Neuronal stem cell (in vitro differentiated cells): ENCODE data around the gene HOXA7.
A peak's percentile ranks its signal among the peaks of the same experiment; 100 is the strongest.

Experiments used
- DNase-seq: peaks from one replicate; pipeline ENCODE4 v3.0.0-alpha.2; 2013; ENCODE audit warnings: low spot score
- H2AFZ ChIP-seq: one replicate; pipeline ENCODE4 v1.6.1; 2013; ENCODE audit warnings: mild to moderate bottlenecking, low read length, inconsistent platforms
- H2AK5ac ChIP-seq: 2 replicates; pipeline ENCODE4 v1.6.1; 2013; ENCODE audit warnings: low read depth, mild to moderate bottlenecking, inconsistent platforms, low read length, moderate library complexity, mixed read lengths
- H2BK120ac ChIP-seq: 2 replicates; pipeline ENCODE4 v1.6.1; 2013; ENCODE audit warnings: low read depth, mild to moderate bottlenecking, inconsistent platforms, low read length, moderate library complexity, mixed read lengths
- H2BK12ac ChIP-seq: one replicate; pipeline ENCODE4 v1.6.1; 2013; ENCODE audit warnings: low read length, inconsistent platforms
- H2BK15ac ChIP-seq: 2 replicates; pipeline ENCODE4 v1.6.1; 2013; ENCODE audit warnings: mild to moderate bottlenecking, low read length, inconsistent platforms, mixed read lengths
- H2BK5ac ChIP-seq: one replicate; pipeline ENCODE4 v1.6.1; 2013; ENCODE audit warnings: inconsistent platforms, mild to moderate bottlenecking, low read length, moderate library complexity
- H3K14ac ChIP-seq: one replicate; pipeline ENCODE4 v1.6.1; 2013; ENCODE audit warnings: low read length, inconsistent platforms
- H3K18ac ChIP-seq: 2 replicates; pipeline ENCODE4 v1.6.1; 2013; ENCODE audit warnings: low read length, inconsistent platforms
- H3K23ac ChIP-seq: 2 replicates; pipeline ENCODE4 v1.6.1; 2013; ENCODE audit warnings: low read depth, mild to moderate bottlenecking, mixed read lengths, low read length, inconsistent platforms; ENCODE audit not compliant: poor library complexity
- H3K27ac ChIP-seq: replicated peaks from 3 replicates; pipeline ENCODE4 v1.5.1; 2013; ENCODE audit warnings: low read length, inconsistent platforms
- H3K27me3 ChIP-seq, 3 experiments: 2 replicates each; pipeline ENCODE4 v1.6.1; 2013; ENCODE audit warnings: low read length in 3 of 3, mild to moderate bottlenecking in 2 of 3, inconsistent platforms in 1 of 3, low read depth in 1 of 3, mixed read lengths in 1 of 3, moderate library complexity in 1 of 3; ENCODE audit not compliant: control insufficient read depth in 3 of 3, insufficient read depth in 3 of 3
- H3K36me3 ChIP-seq, 2 donors: replicated peaks in 1 of 2; 2 replicates each; pipeline ENCODE4 v1.6.1; 2013; ENCODE audit warnings: low read length in 2 of 2; ENCODE audit not compliant: control insufficient read depth in 2 of 2, insufficient read depth in 2 of 2
- H3K4ac ChIP-seq: 2 replicates; pipeline ENCODE4 v1.6.1; 2013; ENCODE audit warnings: inconsistent platforms, mild to moderate bottlenecking, low read length, moderate library complexity
- H3K4me1 ChIP-seq, 2 donors: 1 replicate in 1 of 2; 2 replicates in 1 of 2; pipeline ENCODE4 v1.6.1; 2013; ENCODE audit warnings: low read length in 2 of 2, low read depth in 1 of 2; ENCODE audit not compliant: control insufficient read depth in 2 of 2, insufficient read depth in 1 of 2
- H3K4me2 ChIP-seq: one replicate; pipeline ENCODE4 v1.6.1; 2013; ENCODE audit warnings: mild to moderate bottlenecking, low read length, inconsistent platforms; ENCODE audit not compliant: insufficient read depth, poor library complexity, severe bottlenecking
- H3K4me3 ChIP-seq, 2 donors: 2 replicates each; pipeline ENCODE4 v1.5.1; 2013; ENCODE audit warnings: low read length in 2 of 2, mild to moderate bottlenecking in 2 of 2, inconsistent platforms in 1 of 2, moderate library complexity in 1 of 2
- H3K79me1 ChIP-seq: one replicate; pipeline ENCODE4 v1.6.1; 2013; ENCODE audit warnings: low read depth, mild to moderate bottlenecking, inconsistent platforms, low read length, moderate library complexity
- H3K9ac ChIP-seq: one replicate; pipeline ENCODE4 v1.6.1; 2013; ENCODE audit warnings: mild to moderate bottlenecking, low read depth, low read length, inconsistent platforms; ENCODE audit not compliant: poor library complexity
- H3K9me3 ChIP-seq, 2 donors: replicated peaks in 1 of 2; 2 replicates each; pipeline versions ENCODE3 to v1.6.1; 2013; ENCODE audit warnings: low read length in 2 of 2, mild to moderate bottlenecking in 2 of 2, inconsistent platforms in 1 of 2, low read depth in 1 of 2, mixed read lengths in 1 of 2, moderate library complexity in 1 of 2; ENCODE audit not compliant: control insufficient read depth in 2 of 2, insufficient read depth in 1 of 2
- H4K8ac ChIP-seq: one replicate; pipeline ENCODE4 v1.6.1; 2013; ENCODE audit warnings: low read depth, mild to moderate bottlenecking, inconsistent platforms, low read length, moderate library complexity
- H4K91ac ChIP-seq: one replicate; pipeline ENCODE4 v1.6.1; 2013; ENCODE audit warnings: low read length, low read depth, mild to moderate bottlenecking, inconsistent platforms; ENCODE audit not compliant: poor library complexity
- WGBS, 2 donors: extraction: QIAGEN DNeasy Blood & Tissue Kit; methylation state at CpG; one replicate each; pipeline ENCODE4 v1.1.7; 2013; ENCODE audit warnings: missing lambda C conversion rate in 2 of 2, mixed read lengths in 1 of 2; ENCODE audit not compliant: insufficient read length in 2 of 2, insufficient replicate concordance in 1 of 2; ENCODE audit errors: extremely low coverage in 2 of 2; 5-methylcytosine and 5-hydroxymethylcytosine counted together

Gene HOXA7

DNA sequence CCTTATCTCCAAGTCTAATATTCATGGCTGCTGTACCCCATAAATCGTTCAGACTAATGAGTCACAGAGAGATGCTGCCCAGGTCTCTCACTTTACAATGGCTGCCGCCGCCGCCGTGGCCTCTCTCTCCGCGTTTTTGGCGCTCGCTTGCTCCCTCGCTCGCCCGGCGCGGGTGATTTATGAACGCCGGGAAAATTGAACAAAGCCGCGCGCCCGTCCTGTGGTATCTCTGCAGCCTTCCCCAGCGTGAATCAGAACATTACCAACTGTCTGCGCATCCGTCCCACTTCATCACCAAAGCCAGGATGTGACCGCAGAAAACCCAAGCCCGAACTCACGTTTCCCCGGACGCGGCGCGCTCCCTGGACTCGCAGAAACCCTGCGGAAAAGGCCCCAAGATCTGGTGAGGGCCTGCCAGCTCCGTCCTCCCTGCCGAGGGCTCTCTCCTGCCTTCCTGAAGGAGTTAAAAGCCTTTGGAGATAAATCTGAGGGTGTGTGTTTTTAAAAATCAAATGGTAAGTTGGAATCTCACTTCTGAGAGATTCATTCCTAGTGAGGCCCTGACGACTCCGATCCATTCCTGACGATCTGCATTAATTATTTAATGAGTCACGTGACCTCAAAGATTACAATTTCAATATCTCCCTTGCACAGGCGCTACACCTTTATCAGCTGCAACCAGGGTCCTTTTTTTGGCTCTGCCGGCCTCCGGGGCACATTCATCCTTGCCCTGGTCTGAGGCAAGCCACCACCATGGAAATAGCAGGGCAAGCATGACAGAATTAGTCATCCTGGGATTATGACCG lies 32.2 kb downstream of the HOXA7 start:
- no peak overlapping the region for H3K23ac ChIP-seq
- no peaks in the 10 kb centered on the region for H3K4me1 ChIP-seq
- H2BK12ac ChIP-seq = no peak overlapping the region
- H4K8ac ChIP-seq = no peak overlapping the region
- H3K9me3 ChIP-seq = peaks cover 0 to 5% of the 10 kb centered on the region in 2 donors
- no peak overlapping the region for H3K27ac ChIP-seq
- H3K18ac ChIP-seq = no peak overlapping the region
- peak overlapping the region; percentile 59 for H2AFZ ChIP-seq
- H3K14ac ChIP-seq = no peak overlapping the region
- no peak overlapping the region for H3K4ac ChIP-seq
- no peak overlapping the region for H2BK5ac ChIP-seq
- no peak for DNase-seq
- H3K36me3 ChIP-seq = no peaks in the 10 kb centered on the region
- H3K27me3 ChIP-seq = peaks cover 49 to 99% (median 96%) of the 10 kb centered on the region in 3 experiments
- H4K91ac ChIP-seq = no peak overlapping the region
- no peak overlapping the region for H2AK5ac ChIP-seq
- no peak overlapping the region for H3K4me2 ChIP-seq
- peak overlapping the region in 1 of 2 donors; percentile 31 for H3K4me3 ChIP-seq
- no peak overlapping the region for H2BK120ac ChIP-seq
- no peak overlapping the region for H2BK15ac ChIP-seq
- H3K9ac ChIP-seq = no peak overlapping the region
- WGBS, 2 donors = no CpG with 5 or more reads among the region's 43 CpGs
- no peaks in the 10 kb centered on the region for H3K79me1 ChIP-seq

DNA sequence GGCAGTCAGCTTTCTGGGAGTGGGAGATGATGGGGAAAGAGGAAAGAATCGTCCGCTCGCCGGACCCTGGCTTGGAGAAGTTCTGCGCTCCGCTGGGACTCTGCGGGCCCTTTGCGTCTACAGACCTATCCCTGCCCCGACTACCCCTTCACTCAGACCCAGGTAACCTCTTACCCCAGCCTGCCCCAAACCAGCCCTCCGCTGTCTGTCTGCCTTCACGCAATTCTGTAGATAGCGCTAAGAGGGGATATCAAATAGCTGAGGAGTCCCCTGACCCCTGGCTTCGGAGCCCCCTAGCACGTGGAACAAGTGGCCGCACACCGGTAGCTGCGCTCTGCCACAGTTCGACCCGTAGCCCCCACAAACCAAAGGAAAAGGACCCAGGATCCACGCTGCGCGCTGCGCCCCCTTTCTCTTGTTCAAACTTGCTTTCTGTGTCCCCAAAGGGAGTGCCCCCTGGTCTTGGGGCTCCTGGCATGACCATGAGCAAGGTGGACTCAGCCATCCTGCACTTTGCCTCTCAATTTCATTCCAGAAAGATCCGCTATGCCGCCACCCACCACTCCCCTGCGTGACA lies 32.9 kb downstream of the HOXA7 start:
- no CpG with 5 or more reads among the region's 26 CpGs for WGBS, 2 donors
- Histone ChIP-seq H4K8ac (no peak overlapping the region), H3K4ac (no peak overlapping the region), H3K4me1 (no peaks in the 10 kb centered on the region), H2AK5ac (no peak overlapping the region), H2BK15ac (no peak overlapping the region), H3K27ac (no peak overlapping the region), H2BK5ac (no peak overlapping the region), H2AFZ (no peak overlapping the region), H4K91ac (no peak overlapping the region), H2BK120ac (no peak overlapping the region), H3K4me3 (peak overlapping the region in 1 of 2 donors; percentile 3), H3K23ac (no peak overlapping the region), H3K14ac (no peak overlapping the region), H3K9me3 (peaks cover 0 to 4% of the 10 kb centered on the region in 2 donors), H3K27me3 (peaks cover 46 to 99% (median 96%) of the 10 kb centered on the region in 3 experiments), H3K4me2 (no peak overlapping the region), H3K9ac (no peak overlapping the region), H3K18ac (no peak overlapping the region), H3K79me1 (no peaks in the 10 kb centered on the region), H3K36me3 (no peaks in the 10 kb centered on the region), H2BK12ac (no peak overlapping the region)
- no peak for DNase-seq

DNA sequence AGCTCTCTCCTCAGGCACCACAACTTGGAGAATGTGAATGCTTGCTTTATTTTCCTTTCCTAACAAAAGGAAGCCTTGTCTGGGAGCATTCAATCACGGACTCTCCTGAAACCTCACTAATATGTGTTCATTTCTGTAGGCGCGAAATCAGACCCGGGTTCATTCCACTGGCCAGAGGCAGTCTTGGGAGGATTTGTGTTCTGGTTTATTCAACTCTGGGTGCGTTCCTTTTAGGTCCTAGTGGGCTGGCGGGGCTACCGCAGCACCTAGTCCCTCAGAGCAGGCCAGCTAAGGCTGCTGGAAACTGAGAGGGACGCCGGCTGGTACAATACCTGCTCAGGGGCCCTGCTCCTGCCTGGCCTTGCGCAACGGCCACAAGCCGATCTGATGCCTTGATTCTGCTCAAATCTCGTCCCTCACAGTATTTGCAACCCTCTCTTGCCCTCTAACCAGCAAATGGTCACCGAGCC lies 33.4 kb downstream of the HOXA7 start:
- Histone ChIP-seq H2BK12ac (no peak overlapping the region), H2AFZ (no peak overlapping the region), H3K14ac (no peak overlapping the region), H2BK15ac (no peak overlapping the region), H3K9ac (no peak overlapping the region), H4K91ac (no peak overlapping the region), H3K23ac (no peak overlapping the region), H2BK5ac (no peak overlapping the region), H3K36me3 (no peaks in the 10 kb centered on the region), H3K4me2 (no peak overlapping the region), H3K18ac (no peak overlapping the region), H3K4me1 (no peaks in the 10 kb centered on the region), H3K4ac (no peak overlapping the region), H4K8ac (no peak overlapping the region), H2AK5ac (no peak overlapping the region), H3K27me3 (peaks cover 47 to 99% (median 96%) of the 10 kb centered on the region in 3 experiments), H3K27ac (no peak overlapping the region), H3K79me1 (no peaks in the 10 kb centered on the region), H3K4me3 (no peak overlapping the region), H3K9me3 (peaks cover 0 to 4% of the 10 kb centered on the region in 2 donors), H2BK120ac (no peak overlapping the region)
- WGBS, 2 donors = no CpG with 5 or more reads among the region's 14 CpGs
- no peak for DNase-seq
